ENCODE results near the gene TIGD3.

TIGD3 gene

GRCh38 chr11:65404210-65404609 is 49.7 kb downstream of the TIGD3 start:
- DNase-seq (ENCODE audit: low read depth): no peak
- TF ChIP-seq CTCF (IDR thresholded peaks at IDR 0.05; ENCODE audit: control insufficient read depth, insufficient read depth, low read depth, low read length, missing control alignments): no peak
- H3K4me3 ChIP-seq (ENCODE audit: control insufficient read depth, low read depth, low read length): no peak overlapping the region

- no peak for DNase-seq (ENCODE audit: low read depth)
- H3K4me3 ChIP-seq (ENCODE audit: control insufficient read depth, low read depth, low read length): no peak overlapping the region
- no peak for TF ChIP-seq CTCF (IDR thresholded peaks at IDR 0.05; ENCODE audit: control insufficient read depth, insufficient read depth, low read depth, low read length, missing control alignments)
Measured at GRCh38 chr11:65404638-65405339, 50.2 kb downstream of the TIGD3 start.

Data from AG09309 (cell line).